H9 (cell line): ENCODE measurements around the gene PPP2R5B. TPM values are rescaled to one million over a fixed set of nuclear protein-coding genes. Genes with fewer than 3 reads are reported as not detected.
A peak's percentile ranks its signal among the peaks of the same experiment; 100 is the strongest.

ENCODE experiments used
- DNase-seq: peaks from one replicate; pipeline ENCODE4 v3.0.0-alpha.2; 2017
- H2AFZ ChIP-seq: one replicate; pipeline ENCODE4 v1.6.1; 2013; ENCODE audit warnings: mild to moderate bottlenecking, low read length, control low read depth, moderate library complexity
- H2AK5ac ChIP-seq: 2 replicates; pipeline ENCODE4 v1.6.1; 2013; ENCODE audit warnings: low read length, control low read depth, mixed read lengths; ENCODE audit not compliant: insufficient read length
- H2BK120ac ChIP-seq: one replicate; pipeline ENCODE4 v1.6.1; 2013; ENCODE audit warnings: low read depth, mild to moderate bottlenecking, low read length, control low read depth, inconsistent platforms; ENCODE audit not compliant: poor library complexity, severe bottlenecking
- H2BK12ac ChIP-seq: 2 replicates; pipeline ENCODE4 v1.6.1; 2013; ENCODE audit warnings: low read length, control low read depth, mixed read lengths, low read depth; ENCODE audit not compliant: insufficient read length
- H2BK15ac ChIP-seq: 2 replicates; pipeline ENCODE4 v1.6.1; 2013; ENCODE audit warnings: low read depth, low read length, control low read depth
- H2BK20ac ChIP-seq: one replicate; pipeline ENCODE4 v1.6.1; 2013; ENCODE audit warnings: low read depth, mild to moderate bottlenecking, low read length, control low read depth, inconsistent platforms; ENCODE audit not compliant: poor library complexity, severe bottlenecking
- H2BK5ac ChIP-seq: 2 replicates; pipeline ENCODE4 v1.6.1; 2013; ENCODE audit warnings: low read length, control low read depth, mixed read lengths; ENCODE audit not compliant: insufficient read length
- H3K14ac ChIP-seq: 2 replicates; pipeline ENCODE4 v1.6.1; 2013; ENCODE audit warnings: low read length, control low read depth; ENCODE audit not compliant: insufficient read depth
- H3K18ac ChIP-seq: 2 replicates; pipeline ENCODE4 v1.6.1; 2013; ENCODE audit warnings: low read depth, mild to moderate bottlenecking, mixed read lengths, low read length, control low read depth; ENCODE audit not compliant: insufficient read length
- H3K23ac ChIP-seq: 2 replicates; pipeline ENCODE4 v1.6.1; 2013; ENCODE audit warnings: low read length, control low read depth, mixed read lengths, low read depth; ENCODE audit not compliant: insufficient read length
- H3K23me2 ChIP-seq: 2 replicates; pipeline ENCODE4 v1.6.1; 2013; ENCODE audit warnings: low read depth, mild to moderate bottlenecking, mixed read lengths, low read length, control low read depth; ENCODE audit not compliant: insufficient read length, poor library complexity, severe bottlenecking
- H3K27ac ChIP-seq: 2 replicates; pipeline ENCODE4 v1.5.1; 2013; ENCODE audit warnings: low read length, control low read depth, mixed read lengths, low read depth; ENCODE audit not compliant: insufficient read length
- H3K27me3 ChIP-seq: 2 replicates; pipeline ENCODE4 v1.6.1; 2013; ENCODE audit warnings: low read length, control low read depth, inconsistent platforms; ENCODE audit not compliant: insufficient read depth
- H3K4ac ChIP-seq: 2 replicates; pipeline ENCODE4 v1.6.1; 2013; ENCODE audit warnings: low read depth, mild to moderate bottlenecking, control low read depth, inconsistent platforms, low read length, moderate library complexity
- H3K4me1 ChIP-seq: 2 replicates; pipeline ENCODE4 v1.6.1; 2013; ENCODE audit warnings: low read length, control low read depth, inconsistent platforms; ENCODE audit not compliant: insufficient read depth
- H3K4me2 ChIP-seq: 2 replicates; pipeline ENCODE4 v1.6.1; 2013; ENCODE audit warnings: low read length, control low read depth, mixed read lengths; ENCODE audit not compliant: insufficient read length, insufficient read depth
- H3K56ac ChIP-seq: 2 replicates; pipeline ENCODE4 v1.6.1; 2013; ENCODE audit warnings: low read depth, mild to moderate bottlenecking, mixed read lengths, low read length, control low read depth; ENCODE audit not compliant: insufficient read length
- H3K79me1 ChIP-seq: 2 replicates; pipeline ENCODE4 v1.6.1; 2013; ENCODE audit warnings: low read depth, mild to moderate bottlenecking, moderate library complexity, low read length, control low read depth, inconsistent platforms; ENCODE audit not compliant: insufficient read depth, poor library complexity, severe bottlenecking
- H3K79me2 ChIP-seq: 2 replicates; pipeline ENCODE4 v1.6.1; 2013; ENCODE audit warnings: low read length, control low read depth, inconsistent platforms; ENCODE audit not compliant: insufficient read depth
- H3K9ac ChIP-seq: 2 replicates; pipeline ENCODE4 v1.6.1; 2013; ENCODE audit warnings: low read length, control low read depth, mixed read lengths; ENCODE audit not compliant: insufficient read length; ENCODE audit errors: extremely low read depth
- H3K9me3 ChIP-seq: one replicate; pipeline ENCODE4 v1.6.1; 2013; ENCODE audit warnings: low read depth, low read length, inconsistent platforms; ENCODE audit not compliant: control insufficient read depth
- H3T11ph ChIP-seq: one replicate; pipeline ENCODE4 v1.6.1; 2013; ENCODE audit warnings: mild to moderate bottlenecking, low read length, control low read depth, inconsistent platforms
- H4K20me1 ChIP-seq: one replicate; pipeline ENCODE4 v1.6.1; 2013; ENCODE audit not compliant: control insufficient read depth, insufficient read length, insufficient read depth
- H4K5ac ChIP-seq: 2 replicates; pipeline ENCODE4 v1.6.1; 2013; ENCODE audit warnings: low read depth, mild to moderate bottlenecking, mixed read lengths, low read length, control low read depth; ENCODE audit not compliant: insufficient read length
- H4K8ac ChIP-seq: replicated peaks from 2 replicates; pipeline ENCODE4 v1.6.1; 2013; ENCODE audit warnings: low read length, control low read depth, mixed read lengths, low read depth; ENCODE audit not compliant: insufficient read length
- H4K91ac ChIP-seq: 2 replicates; pipeline ENCODE4 v1.6.1; 2013; ENCODE audit warnings: low read depth, mild to moderate bottlenecking, moderate library complexity, mixed read lengths, low read length, control low read depth; ENCODE audit not compliant: insufficient read length
- H3K27ac Mint-ChIP-seq, 3 experiments: 2 replicates in 2 of 3; 3 replicates in 1 of 3; pipeline ENCODE4 v1.8.0; 2020 to 2021; ENCODE audit warnings: mixed read lengths in 3 of 3, mild to moderate bottlenecking in 1 of 3, moderate library complexity in 1 of 3
- H3K27me3 Mint-ChIP-seq: 2 replicates; pipeline ENCODE4 v1.8.0; 2021; ENCODE audit warnings: low read depth, mild to moderate bottlenecking, moderate library complexity, mixed read lengths
- H3K36me3 Mint-ChIP-seq, 3 experiments: 2 replicates in 2 of 3; 3 replicates in 1 of 3; pipeline ENCODE4 v1.8.0; 2020 to 2021; ENCODE audit warnings: low read depth in 3 of 3, mixed read lengths in 3 of 3; ENCODE audit not compliant: insufficient read depth in 1 of 3
- H3K4me1 Mint-ChIP-seq, 2 experiments: 2 replicates each; pipeline ENCODE4 v1.8.0; 2020; ENCODE audit warnings: mixed read lengths in 2 of 2
- H3K4me3 Mint-ChIP-seq, 2 experiments: 2 replicates in 1 of 2; 3 replicates in 1 of 2; pipeline ENCODE4 v1.8.0; 2020 to 2021; ENCODE audit warnings: mild to moderate bottlenecking in 2 of 2, mixed read lengths in 2 of 2, moderate library complexity in 1 of 2
- H3K9me3 Mint-ChIP-seq, 2 experiments: 2 replicates in 1 of 2; 3 replicates in 1 of 2; pipeline ENCODE4 v1.8.0; 2020; ENCODE audit warnings: mild to moderate bottlenecking in 2 of 2, mixed read lengths in 2 of 2, moderate library complexity in 1 of 2
- CTCF ChIP-seq: fragments of 200-600 bp; sonication (generic); conservative IDR thresholded peaks from 3 replicates; pipeline ENCODE4 v1.8.0; 2021; ENCODE audit warnings: antibody characterized with exemption, mild to moderate bottlenecking
- WGBS: extraction: QIAGEN DNeasy Blood & Tissue Kit; methylation state at CpG from one replicate; pipeline ENCODE4 v1.1.7; 2013; ENCODE audit warnings: missing lambda C conversion rate, low lambda C conversion rate, mixed read lengths; ENCODE audit not compliant: insufficient read length; ENCODE audit errors: extremely low coverage; 5-methylcytosine and 5-hydroxymethylcytosine counted together
- total RNA-seq: library from RNA; stranded (reverse); gene quantifications from 2 replicates; pipeline ENCODE4 v1.2.1, GENCODE V29; 2021

The PPP2R5B gene
- total RNA-seq, 1 experiment from 2014 or later = 6.3 TPM

- Histone ChIP-seq H2AK5ac (no peak overlapping the region), H2BK15ac (no peak overlapping the region), H3K79me2 (no peaks in the 10 kb centered on the region), H3K56ac (no peak overlapping the region), H2AFZ (no peak overlapping the region), H4K20me1 (no peaks in the 10 kb centered on the region), H3K23ac (no peak overlapping the region), H3T11ph (no peak overlapping the region), H3K27ac (no peak overlapping the region), H3K9me3 (no peaks in the 10 kb centered on the region), H3K9ac (peak overlapping the region; percentile 61), H4K5ac (no peak overlapping the region), H3K27me3 (no peaks in the 10 kb centered on the region), H2BK120ac (no peak overlapping the region), H3K18ac (no peak overlapping the region), H3K14ac (no peak overlapping the region), H3K4me1 (no peaks in the 10 kb centered on the region), H3K4ac (no peak overlapping the region), H2BK12ac (no peak overlapping the region), H3K79me1 (no peaks in the 10 kb centered on the region), H2BK20ac (no peak overlapping the region), H4K91ac (no peak overlapping the region), H2BK5ac (no peak overlapping the region), H3K4me2 (peak overlapping the region; percentile 66), H4K8ac (no peak overlapping the region), H3K23me2 (peaks cover 10% of the 10 kb centered on the region)
- no CpG with 5 or more reads among the region's 6 CpGs for WGBS
- Mint-ChIP-seq H3K27ac (peak overlapping the region; percentile 81 to 97 (median 86)), H3K36me3 (peaks cover 4 to 12% (median 6%) of the 10 kb centered on the region in 3 experiments; a peak in 6 of 7 replicates), H3K4me3 (peak overlapping the region; percentile 84 to 90), H3K27me3 (no peaks in the 10 kb centered on the region), H3K9me3 (no peaks in the 10 kb centered on the region), H3K4me1 (peaks cover 18 to 22% of the 10 kb centered on the region in 2 experiments)
- no peak for TF ChIP-seq CTCF
- no peak for DNase-seq
Measured at GRCh38 chr11:64917663-64917995, 6.9 kb upstream of the PPP2R5B start.
